GM12878 (cell line): ENCODE results near the gene TLE7. TPM values are rescaled to one million over a fixed set of nuclear protein-coding genes. Genes with fewer than 3 reads are reported as not detected.

Experiments
- ATAC-seq: fragments of 200-7000 bp; cut with Tn5 transposase; 3 replicates; pipeline ENCODE4 v1.9.1; 2020; ENCODE audit warnings: mild to moderate bottlenecking, moderate library complexity
- BruUV-seq: library from RNA; stranded (reverse); fragments of 400-500 nt; replicated peaks from 2 replicates; lab custom pipeline; 2021; lab: Mats Ljungman, UMichigan
- CTCF ChIA-PET: fragments of 300-600 bp; sonication (Branson Sonifier 250); formaldehyde crosslinking; extraction: SDS; loops from one replicate; lab custom pipeline; 2021; ENCODE audit warnings: inconsistent platforms; lab: Yijun Ruan, JAX
- POLR2A ChIA-PET: fragments of 350-600 bp; formaldehyde crosslinking; extraction: SDS; loops from one replicate; lab custom pipeline; 2021; ENCODE audit warnings: inconsistent platforms; lab: Charles Lee
- RAD21 ChIA-PET: fragments of 300-600 bp; sonication (Branson Sonifier 250); formaldehyde crosslinking; loops from one replicate; lab custom pipeline; 2023; ENCODE audit warnings: antibody characterized with exemption; ENCODE audit not compliant: unreplicated experiment; lab: Charles Lee
- SMC1A ChIA-PET: fragments of 300-600 bp; sonication (Branson Sonifier 250); formaldehyde crosslinking; loops from one replicate; lab custom pipeline; 2023; ENCODE audit not compliant: unreplicated experiment, uncharacterized antibody; lab: Charles Lee
- DNase-seq: peaks from one replicate; pipeline ENCODE4 v3.0.0-alpha.2; 2011; ENCODE audit warnings: low read depth, low spot score
- FAIRE-seq: peaks from 3 replicates; lab custom pipeline; 2011; peaks lifted over from hg19 to GRCh38; lab: Jason Lieb, UNC
- H2AFZ ChIP-seq: 2 replicates; pipeline ENCODE4 v1.6.0; 2011; ENCODE audit warnings: low read depth, low read length, control low read depth; ENCODE audit not compliant: control insufficient read depth
- H3K27ac ChIP-seq: 2 replicates; pipeline ENCODE4 v1.5.1; 2011; ENCODE audit warnings: control low read depth; ENCODE audit not compliant: control insufficient read depth, insufficient read depth
- H3K27me3 ChIP-seq, 2 experiments: replicated peaks in 1 of 2; 2 replicates each; pipeline versions ENCODE4 v1.6.0 to v1.6.1; 2011; ENCODE audit warnings: low read length in 1 of 2; ENCODE audit not compliant: control insufficient read depth in 2 of 2, insufficient read depth in 2 of 2
- H3K36me3 ChIP-seq, 2 experiments: 2 replicates each; pipeline ENCODE4 v1.5.1; 2011; ENCODE audit warnings: low read length in 1 of 2; ENCODE audit not compliant: control insufficient read depth in 2 of 2, insufficient read depth in 2 of 2
- H3K4me1 ChIP-seq: 2 replicates; pipeline ENCODE4 v1.6.1; 2011; ENCODE audit warnings: mild to moderate bottlenecking, low read length, moderate library complexity, mixed read lengths; ENCODE audit not compliant: control insufficient read depth, insufficient read depth
- H3K4me2 ChIP-seq: 2 replicates; pipeline ENCODE4 v1.6.0; 2011; ENCODE audit warnings: control low read depth; ENCODE audit not compliant: control insufficient read depth, insufficient read depth
- H3K4me3 ChIP-seq: fragments of 200-600 bp; sonication (generic); 2 replicates; pipeline ENCODE4 v1.5.1; 2016
- H3K79me2 ChIP-seq: 2 replicates; pipeline ENCODE4 v1.6.0; 2011; ENCODE audit warnings: low read length; ENCODE audit not compliant: control insufficient read depth, insufficient read depth
- H3K9ac ChIP-seq: 2 replicates; pipeline ENCODE4 v1.8.0; 2011; ENCODE audit warnings: low read length, control low read depth, mixed read lengths; ENCODE audit not compliant: control insufficient read depth, insufficient read depth
- H3K9me3 ChIP-seq: replicated peaks from 3 replicates; pipeline ENCODE4 v1.5.1; 2011; ENCODE audit warnings: mild to moderate bottlenecking, low read length; ENCODE audit not compliant: control insufficient read depth, insufficient read depth
- H4K20me1 ChIP-seq: 2 replicates; pipeline ENCODE4 v1.6.0; 2011; ENCODE audit not compliant: control insufficient read depth, insufficient read depth
- CBX5 ChIP-seq: sonication (generic); IDR thresholded peaks from 2 replicates; pipeline ENCODE4 v1.6.1; 2016; ENCODE audit warnings: low read depth, moderate library complexity, mild to moderate bottlenecking, inconsistent platforms
- DPF2 ChIP-seq: fragments of 450-650 bp; IDR thresholded peaks from 2 replicates; pipeline ENCODE4 v1.6.1; 2017; ENCODE audit warnings: mild to moderate bottlenecking
- HDAC6 ChIP-seq: fragments of 200-600 bp; sonication (generic); IDR thresholded peaks from one replicate; pipeline ENCODE4 v1.8.0; 2017; ENCODE audit warnings: antibody characterized with exemption; ENCODE audit not compliant: unreplicated experiment
- IRF3 ChIP-seq: fragments of 450-650 bp; IDR thresholded peaks from 2 replicates; pipeline ENCODE4 v1.6.1; 2014; ENCODE audit warnings: mild to moderate bottlenecking
- KLF5 ChIP-seq: fragments of 450-650 bp; IDR thresholded peaks from 2 replicates; pipeline ENCODE4 v1.6.1; 2014; ENCODE audit warnings: mild to moderate bottlenecking; ENCODE audit not compliant: partially characterized antibody
- NFIC ChIP-seq: IDR thresholded peaks from 2 replicates; pipeline ENCODE4 v1.6.1; 2012; ENCODE audit warnings: low read depth, mild to moderate bottlenecking, inconsistent platforms, low read length, moderate library complexity
- PAX5 ChIP-seq: IDR thresholded peaks from 2 replicates; pipeline ENCODE4 v1.6.1; 2011; ENCODE audit warnings: low read depth, low read length, borderline replicate concordance
- SRF ChIP-seq, 2 experiments: IDR thresholded peaks; 2 replicates each; pipeline ENCODE4 v1.6.1; 2011; ENCODE audit warnings: low read depth in 2 of 2, low read length in 2 of 2, mild to moderate bottlenecking in 1 of 2, moderate library complexity in 1 of 2
- SUZ12 ChIP-seq: fragments of 200-600 bp; sonication (generic); IDR thresholded peaks from one replicate; pipeline ENCODE4 v1.6.1; 2018; ENCODE audit warnings: antibody characterized with exemption, mild to moderate bottlenecking; ENCODE audit not compliant: unreplicated experiment
- TAF1 ChIP-seq: IDR thresholded peaks from 2 replicates; pipeline ENCODE4 v1.6.1; 2011; ENCODE audit warnings: mild to moderate bottlenecking, low read depth, low read length, borderline replicate concordance
- ZBTB40 ChIP-seq: fragments of 450-650 bp; IDR thresholded peaks from 2 replicates; pipeline ENCODE4 v1.6.1; 2016; ENCODE audit warnings: mild to moderate bottlenecking, moderate library complexity, borderline replicate concordance
- in situ Hi-C: fragments of 300-500 bp; cut with MboI; formaldehyde crosslinking; loops from 9 replicates; pipeline ENCODE4 v1.14.3; 2018; ENCODE audit warnings: mixed read lengths
- intact Hi-C: fragments of 100-400 bp; cut with micrococcal nuclease; formaldehyde crosslinking; loops from one replicate; pipeline ENCODE4 v1.14.2; 2022; ENCODE audit not compliant: unreplicated experiment
- polyA plus RNA-seq, 11 experiments: library from polyadenylated mRNA; depleted of rRNA in 4 of 11; unstranded in 6 of 11; stranded (reverse) in 5 of 11; fragments of >200 nt; fragmentation: Nextera tagmentation in 4 of 11; fragmentation: Illumina TruSeq in 1 of 11; extraction: Ambion mirVana in 4 of 11; extraction: Trizol in 1 of 11; gene quantifications; 1 replicate in 1 of 11; 2 replicates in 10 of 11; pipeline versions ENCODE4 v1.2.1 to v1.2.3, GENCODE V29; 2011 to 2016; ENCODE audit warnings: inconsistent platforms in 2 of 11, missing spikeins in 2 of 11, low read depth in 1 of 11
- total RNA-seq, 4 experiments: library from RNA; depleted of rRNA in 3 of 4; stranded (reverse); fragments of >200 nt in 3 of 4; fragmentation: Illumina TruSeq in 1 of 4; extraction: Trizol in 1 of 4; gene quantifications; 2 replicates each; pipeline versions ENCODE4 v1.2.1 to v1.2.3, GENCODE V29; 2013 to 2021
- TF ChIP-seq, protein P1 (sequence below): IDR thresholded peaks from 2 replicates; pipeline ENCODE4 v1.6.1; 2012; ENCODE audit warnings: low read depth, low read length, improper control_type of control experiment

Gene TLE7
- total and polyA plus RNA-seq, 10 of the 15 experiments (the other 5 are each of a cell fraction or from before 2014, with no cell fraction given) = not detected

- Histone ChIP-seq H3K27ac (no peak overlapping the region), H3K79me2 (no peaks in the 10 kb centered on the region), H3K36me3 (peaks cover 8 to 37% of the 10 kb centered on the region in 2 experiments), H3K9me3 (peaks cover 37% of the 10 kb centered on the region), H3K4me2 (no peak overlapping the region), H3K9ac (no peak overlapping the region), H3K4me1 (no peaks in the 10 kb centered on the region), H3K4me3 (no peak overlapping the region), H4K20me1 (no peaks in the 10 kb centered on the region), H2AFZ (no peak overlapping the region), H3K27me3 (no peaks in the 10 kb centered on the region)
- SMC1A ChIA-PET = no interaction called here
- in situ Hi-C loops = no loop called here
- no TSS peak for BruUV-seq
- intact Hi-C loops = no loop called here
- no peak for TF ChIP-seq NFIC
- TF ChIP-seq DPF2 = no peak
- TF ChIP-seq, protein P1, sequence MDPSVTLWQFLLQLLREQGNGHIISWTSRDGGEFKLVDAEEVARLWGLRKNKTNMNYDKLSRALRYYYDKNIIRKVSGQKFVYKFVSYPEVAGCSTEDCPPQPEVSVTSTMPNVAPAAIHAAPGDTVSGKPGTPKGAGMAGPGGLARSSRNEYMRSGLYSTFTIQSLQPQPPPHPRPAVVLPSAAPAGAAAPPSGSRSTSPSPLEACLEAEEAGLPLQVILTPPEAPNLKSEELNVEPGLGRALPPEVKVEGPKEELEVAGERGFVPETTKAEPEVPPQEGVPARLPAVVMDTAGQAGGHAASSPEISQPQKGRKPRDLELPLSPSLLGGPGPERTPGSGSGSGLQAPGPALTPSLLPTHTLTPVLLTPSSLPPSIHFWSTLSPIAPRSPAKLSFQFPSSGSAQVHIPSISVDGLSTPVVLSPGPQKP = no peak
- TF ChIP-seq IRF3 = no peak
- TF ChIP-seq SUZ12 = no peak
- no peak for TF ChIP-seq ZBTB40
- no peak for TF ChIP-seq SRF (IDR thresholded peaks at IDR 0.05; ENCODE audit: low read depth in 2 of 2, low read length in 2 of 2)
- no peak for TF ChIP-seq PAX5
- no peak for TF ChIP-seq HDAC6
- no peak for TF ChIP-seq CBX5
- no peak for TF ChIP-seq KLF5
- no peak for TF ChIP-seq TAF1
- POLR2A ChIA-PET = no interaction called here
- DNase-seq (no peak), ATAC-seq (no peak), FAIRE-seq (no peak)
- RAD21 ChIA-PET = interaction anchor here (0.6 kb wide), 1 partner anchor 16 kb away, joined by 3 read pairs; no protein-coding TSS in a partner anchor
- CTCF ChIA-PET = interaction anchor here (1.0 kb wide), 2 partner anchors 13 to 46 kb away, joined by 4 read pairs; no protein-coding TSS in a partner anchor
These were observed 11.2 kb upstream of the TLE7 start for GRCh38 chr16:71453036-71453435.
